Measurements from ENCODE around the gene EFHC2. TPM values are rescaled to one million over a fixed set of nuclear protein-coding genes. Genes with fewer than 3 reads are reported as not detected.
A peak's percentile ranks its signal among the peaks of the same experiment; 100 is the strongest.

Gene EFHC2
- total and polyA plus RNA-seq, 2 donors (not counting 1 experiment from before 2014, with no cell fraction given), result 1.1 to 2.6 TPM

- H3K4me1 ChIP-seq (ENCODE audit: control insufficient read depth, extremely low read depth, insufficient read depth, low read length), result no peaks in the 10 kb centered on the region
- no peak overlapping the region for H2AFZ ChIP-seq (ENCODE audit: low read length)
- H3K4me3 ChIP-seq (replicated peaks in 1 of 4; ENCODE audit: control extremely low read depth in 1 of 4, insufficient read depth in 1 of 4, low read depth in 3 of 4, low read length in 4 of 4), result no peak overlapping the region
- H3K27ac ChIP-seq (ENCODE audit: insufficient read depth, low read length), result no peak overlapping the region
- H4K20me1 ChIP-seq (ENCODE audit: control insufficient read depth, extremely low read depth, insufficient read depth, low read length), result no peaks in the 10 kb centered on the region
- H3K36me3 ChIP-seq (ENCODE audit: control insufficient read depth, insufficient read depth, low read length), result no peaks in the 10 kb centered on the region
- no peak overlapping the region for H3K9ac ChIP-seq (ENCODE audit: insufficient read depth, low read length)
- H3K79me2 ChIP-seq (ENCODE audit: control insufficient read depth, insufficient read depth, low read length), result no peaks in the 10 kb centered on the region
- TF ChIP-seq CTCF (conservative IDR thresholded peaks at IDR 0.05 in 1 of 2, IDR thresholded peaks at IDR 0.05 in 1 of 2; ENCODE audit: low read depth in 1 of 2, low read length in 2 of 2) (no peak), EZH2 (IDR thresholded peaks at IDR 0.05; ENCODE audit: low read length, missing control alignments) (no peak)
- peak in 1 of 2 donors; percentile 28 for DNase-seq (ENCODE audit: low read depth in 2 of 2)
- H3K27me3 ChIP-seq (ENCODE audit: control insufficient read depth, insufficient read depth, low read length), result no peaks in the 10 kb centered on the region
- H3K4me2 ChIP-seq (ENCODE audit: extremely low read depth, insufficient read depth, low read length), result no peak overlapping the region
- H3K9me3 ChIP-seq (ENCODE audit: control insufficient read depth, insufficient read depth, low read depth, low read length), result no peaks in the 10 kb centered on the region
Observed at GRCh38 chrX:44162964-44163475, 180.5 kb downstream of the EFHC2 start.

- no peak overlapping the region for H3K27ac ChIP-seq (ENCODE audit: insufficient read depth, low read length)
- H3K4me3 ChIP-seq (replicated peaks in 1 of 4; ENCODE audit: control extremely low read depth in 1 of 4, insufficient read depth in 1 of 4, low read depth in 3 of 4, low read length in 4 of 4), result no peak overlapping the region
- H3K79me2 ChIP-seq (ENCODE audit: control insufficient read depth, insufficient read depth, low read length), result no peaks in the 10 kb centered on the region
- H3K9me3 ChIP-seq (ENCODE audit: control insufficient read depth, insufficient read depth, low read depth, low read length), result no peaks in the 10 kb centered on the region
- no peak overlapping the region for H3K4me2 ChIP-seq (ENCODE audit: extremely low read depth, insufficient read depth, low read length)
- TF ChIP-seq EZH2 (IDR thresholded peaks at IDR 0.05; ENCODE audit: low read length, missing control alignments) (no peak), CTCF (conservative IDR thresholded peaks at IDR 0.05 in 1 of 2, IDR thresholded peaks at IDR 0.05 in 1 of 2; ENCODE audit: low read depth in 1 of 2, low read length in 2 of 2) (no peak)
- no peaks in the 10 kb centered on the region for H3K36me3 ChIP-seq (ENCODE audit: control insufficient read depth, insufficient read depth, low read length)
- no peak overlapping the region for H2AFZ ChIP-seq (ENCODE audit: low read length)
- H3K4me1 ChIP-seq (ENCODE audit: control insufficient read depth, extremely low read depth, insufficient read depth, low read length), result no peaks in the 10 kb centered on the region
- no peaks in the 10 kb centered on the region for H3K27me3 ChIP-seq (ENCODE audit: control insufficient read depth, insufficient read depth, low read length)
- H3K9ac ChIP-seq (ENCODE audit: insufficient read depth, low read length), result no peak overlapping the region
- no peaks in the 10 kb centered on the region for H4K20me1 ChIP-seq (ENCODE audit: control insufficient read depth, extremely low read depth, insufficient read depth, low read length)
- peak; percentile 53 to 65 for DNase-seq (ENCODE audit: low read depth in 2 of 2)
Observed at GRCh38 chrX:44157858-44158257, 185.6 kb downstream of the EFHC2 start.

GRCh38 chrX:44157283-44157682 is 186.2 kb downstream of the EFHC2 start:
- no peak for DNase-seq (ENCODE audit: low read depth in 2 of 2)
- no peak overlapping the region for H2AFZ ChIP-seq (ENCODE audit: low read length)
- H3K4me1 ChIP-seq (ENCODE audit: control insufficient read depth, extremely low read depth, insufficient read depth, low read length), result no peaks in the 10 kb centered on the region
- no peaks in the 10 kb centered on the region for H3K79me2 ChIP-seq (ENCODE audit: control insufficient read depth, insufficient read depth, low read length)
- no peak overlapping the region for H3K4me2 ChIP-seq (ENCODE audit: extremely low read depth, insufficient read depth, low read length)
- H3K9me3 ChIP-seq (ENCODE audit: control insufficient read depth, insufficient read depth, low read depth, low read length), result no peaks in the 10 kb centered on the region
- H4K20me1 ChIP-seq (ENCODE audit: control insufficient read depth, extremely low read depth, insufficient read depth, low read length), result no peaks in the 10 kb centered on the region
- no peaks in the 10 kb centered on the region for H3K36me3 ChIP-seq (ENCODE audit: control insufficient read depth, insufficient read depth, low read length)
- no peak overlapping the region for H3K27ac ChIP-seq (ENCODE audit: insufficient read depth, low read length)
- TF ChIP-seq CTCF (conservative IDR thresholded peaks at IDR 0.05 in 1 of 2, IDR thresholded peaks at IDR 0.05 in 1 of 2; ENCODE audit: low read depth in 1 of 2, low read length in 2 of 2) (no peak), EZH2 (IDR thresholded peaks at IDR 0.05; ENCODE audit: low read length, missing control alignments) (no peak)
- no peak overlapping the region for H3K9ac ChIP-seq (ENCODE audit: insufficient read depth, low read length)
- no peak overlapping the region for H3K4me3 ChIP-seq (replicated peaks in 1 of 4; ENCODE audit: control extremely low read depth in 1 of 4, insufficient read depth in 1 of 4, low read depth in 3 of 4, low read length in 4 of 4)
- H3K27me3 ChIP-seq (ENCODE audit: control insufficient read depth, insufficient read depth, low read length), result no peaks in the 10 kb centered on the region
